Calu3 (cell line): ENCODE measurements around the gene TBC1D14. TPM values are rescaled to one million over a fixed set of nuclear protein-coding genes. Genes with fewer than 3 reads are reported as not detected.

ENCODE experiments used
- BruUV-seq: library from RNA; stranded (reverse); fragments of 400-500 nt; replicated peaks from 2 replicates; lab custom pipeline; 2021; lab: Mats Ljungman, UMichigan
- CTCF ChIA-PET: fragments of 300-600 bp; sonication (Branson Sonifier 250); formaldehyde crosslinking; loops from one replicate; lab custom pipeline; 2022; ENCODE audit warnings: antibody characterized with exemption; lab: Charles Lee
- DNase-seq: peaks from one replicate; pipeline ENCODE4 v3.0.0; 2022
- H3K27ac Mint-ChIP-seq: one replicate; pipeline ENCODE4 v1.8.0; 2022; ENCODE audit warnings: mixed read lengths; ENCODE audit not compliant: unreplicated experiment
- H3K27me3 Mint-ChIP-seq: one replicate; pipeline ENCODE4 v1.8.0; 2022; ENCODE audit warnings: mixed read lengths; ENCODE audit not compliant: unreplicated experiment
- H3K36me3 Mint-ChIP-seq: one replicate; pipeline ENCODE4 v1.8.0; 2022; ENCODE audit warnings: mild to moderate bottlenecking, moderate library complexity, mixed read lengths; ENCODE audit not compliant: insufficient read depth, unreplicated experiment
- H3K4me1 Mint-ChIP-seq: one replicate; pipeline ENCODE4 v1.8.0; 2022; ENCODE audit warnings: mild to moderate bottlenecking, low read depth, mixed read lengths; ENCODE audit not compliant: unreplicated experiment
- H3K4me3 Mint-ChIP-seq: one replicate; pipeline ENCODE4 v1.8.0; 2022; ENCODE audit warnings: mild to moderate bottlenecking, low read depth, moderate library complexity, mixed read lengths; ENCODE audit not compliant: unreplicated experiment
- H3K9me3 Mint-ChIP-seq: one replicate; pipeline ENCODE4 v1.8.0; 2022; ENCODE audit warnings: low read depth, mixed read lengths; ENCODE audit not compliant: unreplicated experiment
- intact Hi-C: fragments of 100-400 bp; cut with micrococcal nuclease; formaldehyde crosslinking; loops from one replicate; pipeline ENCODE4 v1.10.0; 2022; ENCODE audit not compliant: unreplicated experiment
- total RNA-seq: library from RNA; stranded (reverse); gene quantifications from 2 replicates; pipeline ENCODE4 v1.2.3, GENCODE V29; 2022
- TF ChIP-seq, protein P1 (sequence below): fragments of 200-600 bp; IDR thresholded peaks from one replicate; pipeline ENCODE4 v1.8.0; 2022; ENCODE audit warnings: antibody characterized with exemption; ENCODE audit not compliant: unreplicated experiment

The TBC1D14 gene
- total RNA-seq, 1 experiment from 2014 or later = 26.4 TPM

DNA sequence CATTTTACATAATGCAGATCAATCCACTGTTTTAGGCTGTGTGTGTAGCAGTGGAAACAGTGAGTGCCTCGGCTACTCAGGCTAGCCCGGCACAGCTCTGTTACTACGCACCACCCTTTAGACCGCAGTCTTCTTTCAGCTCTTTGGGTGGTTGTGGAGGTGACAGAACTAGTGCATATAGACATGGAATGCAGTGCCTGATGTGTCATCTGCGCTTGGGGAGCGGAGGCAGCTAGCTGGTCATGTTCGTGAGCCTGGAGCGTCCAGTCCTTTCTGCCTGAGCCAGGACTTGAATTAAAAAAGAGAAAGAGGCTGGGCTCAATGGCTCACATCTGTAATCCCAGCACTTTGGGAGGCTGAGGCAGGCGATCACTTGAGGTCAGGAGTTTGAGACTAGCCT, 4.8 kb downstream of the TBC1D14 start:
- H3K9me3 Mint-ChIP-seq = no peaks in the 10 kb centered on the region
- no TSS peak for BruUV-seq
- no peak for DNase-seq
- peaks cover 27% of the 10 kb centered on the region for H3K36me3 Mint-ChIP-seq
- H3K4me1 Mint-ChIP-seq = peaks cover 24% of the 10 kb centered on the region
- TF ChIP-seq, protein P1, sequence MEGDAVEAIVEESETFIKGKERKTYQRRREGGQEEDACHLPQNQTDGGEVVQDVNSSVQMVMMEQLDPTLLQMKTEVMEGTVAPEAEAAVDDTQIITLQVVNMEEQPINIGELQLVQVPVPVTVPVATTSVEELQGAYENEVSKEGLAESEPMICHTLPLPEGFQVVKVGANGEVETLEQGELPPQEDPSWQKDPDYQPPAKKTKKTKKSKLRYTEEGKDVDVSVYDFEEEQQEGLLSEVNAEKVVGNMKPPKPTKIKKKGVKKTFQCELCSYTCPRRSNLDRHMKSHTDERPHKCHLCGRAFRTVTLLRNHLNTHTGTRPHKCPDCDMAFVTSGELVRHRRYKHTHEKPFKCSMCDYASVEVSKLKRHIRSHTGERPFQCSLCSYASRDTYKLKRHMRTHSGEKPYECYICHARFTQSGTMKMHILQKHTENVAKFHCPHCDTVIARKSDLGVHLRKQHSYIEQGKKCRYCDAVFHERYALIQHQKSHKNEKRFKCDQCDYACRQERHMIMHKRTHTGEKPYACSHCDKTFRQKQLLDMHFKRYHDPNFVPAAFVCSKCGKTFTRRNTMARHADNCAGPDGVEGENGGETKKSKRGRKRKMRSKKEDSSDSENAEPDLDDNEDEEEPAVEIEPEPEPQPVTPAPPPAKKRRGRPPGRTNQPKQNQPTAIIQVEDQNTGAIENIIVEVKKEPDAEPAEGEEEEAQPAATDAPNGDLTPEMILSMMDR = no peak
- no peak overlapping the region for H3K4me3 Mint-ChIP-seq
- H3K27ac Mint-ChIP-seq = no peak overlapping the region
- intact Hi-C loops = no loop called here
- CTCF ChIA-PET = no interaction called here
- no peaks in the 10 kb centered on the region for H3K27me3 Mint-ChIP-seq

- Mint-ChIP-seq H3K27ac (no peak overlapping the region), H3K4me1 (peaks cover 24% of the 10 kb centered on the region), H3K36me3 (peaks cover 22% of the 10 kb centered on the region), H3K4me3 (no peak overlapping the region), H3K9me3 (no peaks in the 10 kb centered on the region), H3K27me3 (no peaks in the 10 kb centered on the region)
- DNase-seq = no peak
- CTCF ChIA-PET = no interaction called here
- intact Hi-C loops = no loop called here
- no TSS peak for BruUV-seq
- TF ChIP-seq, protein P1 = no peak
Measured at GRCh38 chr4:6915041-6916005, 5.7 kb downstream of the TBC1D14 start.

GRCh38 chr4:6916069-6916586, 6.5 kb downstream of the TBC1D14 start:
- peaks cover 24% of the 10 kb centered on the region for H3K4me1 Mint-ChIP-seq
- CTCF ChIA-PET = no interaction called here
- peaks cover 15% of the 10 kb centered on the region for H3K36me3 Mint-ChIP-seq
- H3K9me3 Mint-ChIP-seq = no peaks in the 10 kb centered on the region
- peak overlapping the region; percentile 70 for H3K27ac Mint-ChIP-seq
- no peak overlapping the region for H3K4me3 Mint-ChIP-seq
- H3K27me3 Mint-ChIP-seq = no peaks in the 10 kb centered on the region
- intact Hi-C loops = no loop called here
- BruUV-seq = no TSS peak
- TF ChIP-seq, protein P1 = no peak
- DNase-seq = no peak

DNA sequence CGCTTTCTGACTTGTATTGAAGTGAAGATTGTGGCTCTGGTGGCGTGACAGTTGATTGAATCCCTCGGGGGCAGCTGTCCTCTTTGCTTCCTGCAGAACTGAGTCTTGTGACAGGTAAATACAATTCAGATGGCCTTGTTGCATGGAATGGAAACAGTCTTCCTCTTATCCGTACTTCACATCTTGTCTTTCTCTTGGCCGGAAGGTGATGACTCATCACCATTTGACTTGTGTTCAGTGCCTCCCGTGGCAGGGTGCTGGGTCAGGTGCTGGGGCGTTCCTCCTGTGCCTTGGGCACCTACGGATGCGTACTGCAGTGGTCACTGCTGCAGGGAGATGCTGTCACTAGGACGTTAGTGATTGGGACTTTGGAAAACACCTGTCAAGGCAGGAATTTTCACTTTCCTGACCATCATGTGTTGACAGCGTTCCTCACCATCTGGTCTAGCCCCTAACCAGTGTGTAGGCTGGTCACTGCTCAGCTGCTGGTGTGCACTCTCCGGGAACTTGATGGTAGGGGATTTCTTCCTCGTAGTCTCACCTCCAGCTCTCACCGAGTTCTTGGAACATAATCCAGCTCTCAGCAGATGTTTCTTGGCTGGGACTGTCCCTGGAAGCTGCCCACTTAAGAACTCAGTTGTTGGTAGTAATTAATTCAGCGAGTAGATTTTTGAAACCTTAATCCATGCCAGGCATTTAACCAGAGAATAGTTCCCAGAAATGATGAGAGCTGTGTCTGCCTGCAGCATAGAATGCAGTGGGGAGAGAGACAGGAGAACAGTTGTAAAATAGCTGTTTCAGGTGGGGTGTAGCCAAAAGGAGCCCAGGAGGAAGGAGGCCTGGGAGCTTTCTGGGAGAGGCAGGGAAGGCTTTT, 7.2 kb downstream of the TBC1D14 start:
- peak overlapping the region; percentile 43 for H3K4me3 Mint-ChIP-seq
- no peaks in the 10 kb centered on the region for H3K27me3 Mint-ChIP-seq
- intact Hi-C loops = no loop called here
- H3K27ac Mint-ChIP-seq = peak overlapping the region; percentile 70
- H3K9me3 Mint-ChIP-seq = no peaks in the 10 kb centered on the region
- TF ChIP-seq, protein P1 = no peak
- CTCF ChIA-PET = interaction anchor here (0.7 to 1.0 kb wide), 4 partner anchors 25 to 154 kb away, joined by 3 to 6 read pairs (median 3); no protein-coding TSS in a partner anchor
- peak; percentile 30 for DNase-seq
- H3K36me3 Mint-ChIP-seq = peaks cover 15% of the 10 kb centered on the region
- H3K4me1 Mint-ChIP-seq = peaks cover 24% of the 10 kb centered on the region
- BruUV-seq = no TSS peak
